SU-DHL-6 (cell line): ENCODE results near the gene ST7L.

Source experiments
- EZH2phosphoT487 ChIP-seq: fragments of 200-600 bp; sonication (generic), shearing (Covaris generic); conservative IDR thresholded peaks from 2 replicates; pipeline ENCODE4 v1.6.1; 2018; ENCODE audit warnings: mild to moderate bottlenecking, antibody characterized with exemption, low read length, moderate library complexity, mixed read lengths
- TF ChIP-seq, protein P1 (sequence below): fragments of 200-600 bp; sonication (generic); IDR thresholded peaks from one replicate; pipeline ENCODE4 v1.5.1; 2017; ENCODE audit warnings: antibody characterized with exemption, mild to moderate bottlenecking, low read length, moderate library complexity; ENCODE audit not compliant: insufficient read depth, poor library complexity, severe bottlenecking

DNA sequence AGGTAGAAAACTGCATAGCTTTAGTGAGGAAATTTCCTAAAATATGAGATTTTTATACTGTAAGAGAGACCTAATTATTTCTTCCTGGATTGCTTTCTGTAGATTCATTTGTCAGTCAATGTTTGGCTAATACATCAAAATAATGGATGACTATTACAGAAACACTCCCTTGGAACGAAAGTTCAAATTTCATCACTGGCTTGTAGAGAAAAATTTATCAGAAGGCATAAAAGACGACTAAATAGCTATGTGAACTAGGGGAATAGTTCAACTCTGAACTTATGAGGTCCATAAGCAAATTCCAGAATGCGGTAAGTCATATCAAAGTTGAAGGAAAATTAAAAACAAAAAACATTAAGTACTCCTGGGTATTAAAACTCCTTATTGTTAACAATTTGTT is 74.2 kb downstream of the ST7L start:
- TF ChIP-seq, protein P1, sequence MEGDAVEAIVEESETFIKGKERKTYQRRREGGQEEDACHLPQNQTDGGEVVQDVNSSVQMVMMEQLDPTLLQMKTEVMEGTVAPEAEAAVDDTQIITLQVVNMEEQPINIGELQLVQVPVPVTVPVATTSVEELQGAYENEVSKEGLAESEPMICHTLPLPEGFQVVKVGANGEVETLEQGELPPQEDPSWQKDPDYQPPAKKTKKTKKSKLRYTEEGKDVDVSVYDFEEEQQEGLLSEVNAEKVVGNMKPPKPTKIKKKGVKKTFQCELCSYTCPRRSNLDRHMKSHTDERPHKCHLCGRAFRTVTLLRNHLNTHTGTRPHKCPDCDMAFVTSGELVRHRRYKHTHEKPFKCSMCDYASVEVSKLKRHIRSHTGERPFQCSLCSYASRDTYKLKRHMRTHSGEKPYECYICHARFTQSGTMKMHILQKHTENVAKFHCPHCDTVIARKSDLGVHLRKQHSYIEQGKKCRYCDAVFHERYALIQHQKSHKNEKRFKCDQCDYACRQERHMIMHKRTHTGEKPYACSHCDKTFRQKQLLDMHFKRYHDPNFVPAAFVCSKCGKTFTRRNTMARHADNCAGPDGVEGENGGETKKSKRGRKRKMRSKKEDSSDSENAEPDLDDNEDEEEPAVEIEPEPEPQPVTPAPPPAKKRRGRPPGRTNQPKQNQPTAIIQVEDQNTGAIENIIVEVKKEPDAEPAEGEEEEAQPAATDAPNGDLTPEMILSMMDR: no peak
- no peak for TF ChIP-seq EZH2phosphoT487
